ENCODE data around the gene CUX1. TPM values are rescaled to one million over a fixed set of nuclear protein-coding genes. Genes with fewer than 3 reads are reported as not detected.
A peak's percentile ranks its signal among the peaks of the same experiment; 100 is the strongest.
"Not testable (repeated sequence)": the region's sequence is repeated elsewhere in the genome, so short reads cannot be mapped to it uniquely, and the experiment has no call there.

CUX1 gene
- total and polyA plus RNA-seq, 2 of the 13 experiments (the other 11 are each of a cell fraction or from before 2014, with no cell fraction given): 13.7 to 14.9 TPM

GRCh38 chr7:101888564-101888963 lies 71.1 kb downstream of the CUX1 start:
- intact Hi-C loops (cut with micrococcal nuclease; ENCODE audit: unreplicated experiment): loop anchor here (10.0 kb wide), 1 partner anchor 126 kb away; no protein-coding TSS in a partner anchor
- H3K27ac ChIP-seq (ENCODE audit: extremely low read length, insufficient read depth, low read length); FAIRE-seq; POLR2A ChIA-PET; DNase-seq (ENCODE audit: low spot score); H3K36me3 ChIP-seq (replicated peaks in 1 of 2; ENCODE audit: control insufficient read depth in 1 of 2, insufficient read depth in 2 of 2, low read length in 2 of 2); H3K9me3 ChIP-seq (ENCODE audit: low read length); BruUV-seq (replicated peaks); H3K4me2 ChIP-seq (ENCODE audit: low read depth, low read length); in situ Hi-C loops (cut with HindIII; ENCODE audit: extremely low pct_ligation_motif_present, low pct_unique_long_range_greater_than_20kb); H3K4me3 ChIP-seq (replicated peaks in 1 of 3; ENCODE audit: insufficient read depth in 1 of 3, low read depth in 2 of 3, low read length in 3 of 3); H3K9ac ChIP-seq (ENCODE audit: insufficient read depth, low read depth, low read length); H3K27me3 ChIP-seq (ENCODE audit: control insufficient read depth in 1 of 2, insufficient read depth in 2 of 2, low read length in 2 of 2); ATAC-seq; CTCF ChIA-PET (ENCODE audit: low intra/inter-chr PET ratio, low total read pairs); H2AFZ ChIP-seq (ENCODE audit: low read length); H4K20me1 ChIP-seq (ENCODE audit: insufficient read depth, low read length): not testable (repeated sequence)
- TF ChIP-seq MAFK (conservative IDR thresholded peaks at IDR 0.05 in 1 of 2, IDR thresholded peaks at IDR 0.05 in 1 of 2; ENCODE audit: low read length in 2 of 2): peak in 1 of 2 experiments; percentile 22; a peak in 1 of 4 replicates
- Histone ChIP-seq H3K4me1 (ENCODE audit: insufficient read depth, low read length) (peaks cover 37% of the 10 kb centered on the region), H3K79me2 (ENCODE audit: insufficient read depth, low read length) (peaks cover 74% of the 10 kb centered on the region)
- WGBS (ENCODE audit: low lambda C conversion rate): 92% methylated on average over 3 of the region's 3 CpGs

- in situ Hi-C loops (cut with HindIII; ENCODE audit: extremely low pct_ligation_motif_present, low pct_unique_long_range_greater_than_20kb): no loop called here
- no peak for FAIRE-seq
These were observed 73.5 kb downstream of the CUX1 start for GRCh38 chr7:101890749-101891523.

More at GRCh38 chr7:101890749-101891523, 73.5 kb downstream of the CUX1 start:
- no peak for DNase-seq (ENCODE audit: low spot score)
- BruUV-seq (replicated peaks): no TSS peak
- Histone ChIP-seq H2AFZ (ENCODE audit: low read length) (no peak overlapping the region), H3K4me3 (replicated peaks in 1 of 3; ENCODE audit: insufficient read depth in 1 of 3, low read depth in 2 of 3, low read length in 3 of 3) (no peak overlapping the region), H3K4me1 (ENCODE audit: insufficient read depth, low read length) (peaks cover 18% of the 10 kb centered on the region), H3K27ac (ENCODE audit: extremely low read length, insufficient read depth, low read length) (no peak overlapping the region), H3K36me3 (replicated peaks in 1 of 2; ENCODE audit: control insufficient read depth in 1 of 2, insufficient read depth in 2 of 2, low read length in 2 of 2) (no peaks in the 10 kb centered on the region), H3K4me2 (ENCODE audit: low read depth, low read length) (no peak overlapping the region), H3K9me3 (ENCODE audit: low read length) (no peaks in the 10 kb centered on the region), H4K20me1 (ENCODE audit: insufficient read depth, low read length) (no peaks in the 10 kb centered on the region; the same call in 1 of the 2 replicates), H3K79me2 (ENCODE audit: insufficient read depth, low read length) (peaks cover 70% of the 10 kb centered on the region), H3K9ac (ENCODE audit: insufficient read depth, low read depth, low read length) (no peak overlapping the region), H3K27me3 (ENCODE audit: control insufficient read depth in 1 of 2, insufficient read depth in 2 of 2, low read length in 2 of 2) (no peaks in the 10 kb centered on the region)
- POLR2A ChIA-PET: no interaction called here
- intact Hi-C loops (cut with micrococcal nuclease; ENCODE audit: unreplicated experiment): no loop called here
- 92% methylated on average over 7 of the region's 7 CpGs for WGBS (ENCODE audit: low lambda C conversion rate)
- no peak for TF ChIP-seq HNRNPL (IDR thresholded peaks at IDR 0.05; ENCODE audit: low read depth, low read length)
- TF ChIP-seq ZNF770 (CRISPR knock-in tag; IDR thresholded peaks at IDR 0.05): peak; percentile 33; the same call in 1 of the 2 replicates
- no peak for ATAC-seq
- CTCF ChIA-PET (ENCODE audit: low intra/inter-chr PET ratio, low total read pairs): no interaction called here
